Ovary (tissue), 9 donors: ENCODE results near the gene RSRC2. TPM values are rescaled to one million over a fixed set of nuclear protein-coding genes. Genes with fewer than 3 reads are reported as not detected.

ENCODE experiments used
- DNase-seq, 5 donors: peaks; one replicate each; pipeline ENCODE4 v3.0.0-alpha.2; 2019 to 2020
- H3K27ac ChIP-seq, 2 donors: fragments of 200-600 bp; one replicate each; pipeline versions ENCODE4 v1.5.1 to v1.8.0; 2019 to 2022
- H3K27me3 ChIP-seq: fragments of 200-600 bp; one replicate; pipeline ENCODE4 v1.8.0; 2022
- H3K36me3 ChIP-seq: fragments of 200-600 bp; sonication (generic); one replicate; pipeline ENCODE4 v1.5.1; 2019
- H3K4me1 ChIP-seq: one replicate; pipeline ENCODE4 v1.8.1; 2013; ENCODE audit warnings: mild to moderate bottlenecking, moderate library complexity; ENCODE audit not compliant: insufficient read depth
- H3K4me3 ChIP-seq: fragments of 200-600 bp; sonication (generic); one replicate; pipeline ENCODE4 v1.5.1; 2017
- H3K9me3 ChIP-seq, 2 donors: fragments of 200-600 bp in 1 of 2; sonication (generic) in 1 of 2; one replicate each; pipeline versions ENCODE4 v1.5.1 to v1.8.1; 2013 to 2019; ENCODE audit warnings: mild to moderate bottlenecking in 1 of 2, moderate library complexity in 1 of 2
- CTCF ChIP-seq, 3 donors: fragments of 450-650 bp in 2 of 3; fragments of 200-600 bp in 1 of 3; IDR thresholded peaks; one replicate each; pipeline versions ENCODE4 v1.5.1 to v1.8.0; 2016 to 2022; ENCODE audit warnings: antibody characterized with exemption in 3 of 3, mild to moderate bottlenecking in 1 of 3
- EP300 ChIP-seq: sonication (generic); formaldehyde crosslinking; IDR thresholded peaks from one replicate; pipeline ENCODE4 v1.6.1; 2017; ENCODE audit warnings: antibody characterized with exemption
- POLR2A ChIP-seq: fragments of 450-650 bp; IDR thresholded peaks from one replicate; pipeline ENCODE4 v1.6.1; 2017; ENCODE audit warnings: antibody characterized with exemption, mild to moderate bottlenecking, moderate library complexity
- WGBS, 3 donors: extraction: QIAGEN DNeasy Blood & Tissue Kit in 1 of 3; methylation state at CpG; one replicate each; pipeline versions ENCODE4 v1.1.5 to v1.1.7; 2013 to 2017; 5-methylcytosine and 5-hydroxymethylcytosine counted together
- intact Hi-C, 4 donors: fragments of 100-400 bp; cut with DNase I; formaldehyde crosslinking; loops; one replicate each; pipeline versions ENCODE4 v1.11.0 to v1.15.1; 2022 to 2023
- polyA plus RNA-seq, 2 donors: library from polyadenylated mRNA; stranded (reverse); fragments of 200-250 nt in 1 of 2; fragments of 350-450 nt in 1 of 2; fragmentation: Illumina TruSeq in 1 of 2; extraction: RNeasy Lipid Tissue Mini Kit (QIAGEN cat#74804) in 1 of 2; gene quantifications; one replicate each; pipeline ENCODE4 v1.2.3, GENCODE V29; 2013 to 2014
- total RNA-seq, 7 donors: library from RNA; depleted of rRNA in 2 of 7; stranded (reverse); fragments of >200 nt in 2 of 7; fragmentation: NEBNext Ultra II Directional in 3 of 7; extraction: Animal tissue kit (Norgen Biotek cat#: 25700) in 3 of 7; gene quantifications; one replicate each; pipeline versions ENCODE4 v1.1.0 to v1.2.4, GENCODE V29; 2016 to 2023
- donor health status: DM: no; HTN: no; CAD: no; lungs with moderate emphysema.
- donor health status: DM: no; HTN: no; CAD: no.
- donor health status: Bipolar disorder and iron deficiency.
- donor health status: DM: yes; HTN: yes; CAD: no.
- donor health status: DM: no; HTN: no; CAD: no.
- donor health status: DM: yes; HTN: yes; CAD: no.

Gene RSRC2
- total and polyA plus RNA-seq, 9 donors, result 54.1 to 90.7 (median 62.7) TPM

GRCh38 chr12:122563361-122563760, 36.6 kb upstream of the RSRC2 start:
- intact Hi-C loops, result no loop called here
- no peaks in the 10 kb centered on the region for H3K4me1 ChIP-seq
- no peak overlapping the region for H3K4me3 ChIP-seq
- no peaks in the 10 kb centered on the region for H3K36me3 ChIP-seq
- no peaks in the 10 kb centered on the region for H3K27me3 ChIP-seq
- no peak for TF ChIP-seq POLR2A
- TF ChIP-seq EP300, result no peak
- TF ChIP-seq CTCF (IDR thresholded peaks at IDR 0.05), result no peak
- no peak overlapping the region for H3K27ac ChIP-seq
- no peak for DNase-seq
- H3K9me3 ChIP-seq, result no peaks in the 10 kb centered on the region
- WGBS, 3 donors, result 95 to 99% (median 97%) methylated on average over 4 of the region's 4 CpGs

- TF ChIP-seq CTCF (IDR thresholded peaks at IDR 0.05) (no peak), EP300 (no peak), POLR2A (no peak)
- Histone ChIP-seq H3K27ac (no peak overlapping the region), H3K4me3 (no peak overlapping the region), H3K36me3 (no peaks in the 10 kb centered on the region), H3K27me3 (no peaks in the 10 kb centered on the region), H3K4me1 (no peaks in the 10 kb centered on the region), H3K9me3 (no peaks in the 10 kb centered on the region)
- 97 to 100% (median 98%) methylated on average over 3 of the region's 3 CpGs for WGBS, 3 donors
- no peak for DNase-seq
- intact Hi-C loops, result no loop called here
Observed at GRCh38 chr12:122560138-122560537, 33.4 kb upstream of the RSRC2 start.

- intact Hi-C loops, result no loop called here
- Histone ChIP-seq H3K27ac (no peak overlapping the region), H3K27me3 (no peaks in the 10 kb centered on the region), H3K9me3 (no peaks in the 10 kb centered on the region), H3K4me3 (no peak overlapping the region), H3K4me1 (no peaks in the 10 kb centered on the region), H3K36me3 (no peaks in the 10 kb centered on the region)
- TF ChIP-seq POLR2A (no peak), EP300 (no peak), CTCF (IDR thresholded peaks at IDR 0.05) (no peak)
- no peak for DNase-seq
- WGBS, 3 donors, result 97 to 98% (median 98%) methylated on average over 16 of the region's 16 CpGs
Observed at GRCh38 chr12:122558745-122559641, 32.3 kb upstream of the RSRC2 start.

- TF ChIP-seq EP300 (no peak), POLR2A (no peak), CTCF (IDR thresholded peaks at IDR 0.05) (no peak)
- Histone ChIP-seq H3K27me3 (no peaks in the 10 kb centered on the region), H3K9me3 (no peaks in the 10 kb centered on the region), H3K36me3 (no peaks in the 10 kb centered on the region), H3K27ac (no peak overlapping the region), H3K4me3 (no peak overlapping the region), H3K4me1 (no peaks in the 10 kb centered on the region)
- WGBS, 3 donors, result 79 to 85% (median 85%) methylated on average over 5 of the region's 5 CpGs
- DNase-seq, result no peak
- intact Hi-C loops, result no loop called here
Observed at GRCh38 chr12:122547330-122547729, 20.6 kb upstream of the RSRC2 start.
